Progenitor cell of endocrine pancreas (in vitro differentiated cells): ENCODE results near the gene DNAJA4. TPM values are rescaled to one million over a fixed set of nuclear protein-coding genes. Genes with fewer than 3 reads are reported as not detected.
A peak's percentile ranks its signal among the peaks of the same experiment; 100 is the strongest.

Source experiments
- DNase-seq: peaks from one replicate; pipeline ENCODE4 v3.0.0; 2021; ENCODE audit warnings: low spot score; ENCODE audit not compliant: unreplicated experiment
- H3K27ac Mint-ChIP-seq: 2 replicates; pipeline ENCODE4 v1.8.0; 2021; ENCODE audit warnings: mild to moderate bottlenecking, moderate library complexity, mixed read lengths
- H3K27me3 Mint-ChIP-seq: 2 replicates; pipeline ENCODE4 v1.8.0; 2021; ENCODE audit warnings: mixed read lengths
- H3K36me3 Mint-ChIP-seq: 2 replicates; pipeline ENCODE4 v1.8.0; 2022; ENCODE audit warnings: mixed read lengths; ENCODE audit not compliant: insufficient read depth
- H3K4me1 Mint-ChIP-seq: 2 replicates; pipeline ENCODE4 v1.8.0; 2021; ENCODE audit warnings: low read depth, mixed read lengths
- H3K4me3 Mint-ChIP-seq: 2 replicates; pipeline ENCODE4 v1.8.0; 2021; ENCODE audit warnings: low read depth, mild to moderate bottlenecking, moderate library complexity, mixed read lengths
- H3K9me3 Mint-ChIP-seq: 2 replicates; pipeline ENCODE4 v1.8.0; 2021; ENCODE audit warnings: low read depth, mixed read lengths
- total RNA-seq: library from RNA; stranded (reverse); gene quantifications from 2 replicates; pipeline ENCODE4 v1.2.1, GENCODE V29; 2021
- TF ChIP-seq, protein P1 (sequence below): fragments of 200-600 bp; sonication (generic); IDR thresholded peaks from one replicate; pipeline ENCODE4 v1.5.0; 2021; ENCODE audit warnings: antibody characterized with exemption, mild to moderate bottlenecking; ENCODE audit not compliant: unreplicated experiment

DNAJA4 gene
- total RNA-seq, 1 donor from 2014 or later: 4.8 TPM

DNA sequence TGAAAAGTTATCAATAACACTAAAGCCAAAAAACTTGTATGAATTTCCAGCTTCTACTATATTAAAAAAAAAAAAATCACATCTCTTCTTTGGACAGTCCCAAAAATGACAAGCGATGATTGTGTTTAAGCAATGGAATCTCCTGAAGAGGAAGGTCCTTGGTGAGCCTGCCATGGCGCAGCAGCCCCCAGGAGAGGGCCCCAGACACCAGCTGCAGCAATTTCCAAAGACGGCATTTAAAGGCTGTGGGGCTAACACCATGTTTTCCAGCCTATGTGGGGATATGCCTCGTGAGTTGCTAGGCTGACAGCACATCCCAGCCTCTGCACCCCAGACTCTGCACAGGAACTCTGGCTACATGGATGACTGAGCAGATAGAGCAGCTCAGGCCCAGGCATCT is 20.4 kb downstream of the DNAJA4 start:
- H3K36me3 Mint-ChIP-seq: peaks cover 7% of the 10 kb centered on the region
- DNase-seq: no peak
- H3K4me1 Mint-ChIP-seq: no peaks in the 10 kb centered on the region
- H3K9me3 Mint-ChIP-seq: no peaks in the 10 kb centered on the region
- no peak overlapping the region for H3K4me3 Mint-ChIP-seq
- TF ChIP-seq, protein P1, sequence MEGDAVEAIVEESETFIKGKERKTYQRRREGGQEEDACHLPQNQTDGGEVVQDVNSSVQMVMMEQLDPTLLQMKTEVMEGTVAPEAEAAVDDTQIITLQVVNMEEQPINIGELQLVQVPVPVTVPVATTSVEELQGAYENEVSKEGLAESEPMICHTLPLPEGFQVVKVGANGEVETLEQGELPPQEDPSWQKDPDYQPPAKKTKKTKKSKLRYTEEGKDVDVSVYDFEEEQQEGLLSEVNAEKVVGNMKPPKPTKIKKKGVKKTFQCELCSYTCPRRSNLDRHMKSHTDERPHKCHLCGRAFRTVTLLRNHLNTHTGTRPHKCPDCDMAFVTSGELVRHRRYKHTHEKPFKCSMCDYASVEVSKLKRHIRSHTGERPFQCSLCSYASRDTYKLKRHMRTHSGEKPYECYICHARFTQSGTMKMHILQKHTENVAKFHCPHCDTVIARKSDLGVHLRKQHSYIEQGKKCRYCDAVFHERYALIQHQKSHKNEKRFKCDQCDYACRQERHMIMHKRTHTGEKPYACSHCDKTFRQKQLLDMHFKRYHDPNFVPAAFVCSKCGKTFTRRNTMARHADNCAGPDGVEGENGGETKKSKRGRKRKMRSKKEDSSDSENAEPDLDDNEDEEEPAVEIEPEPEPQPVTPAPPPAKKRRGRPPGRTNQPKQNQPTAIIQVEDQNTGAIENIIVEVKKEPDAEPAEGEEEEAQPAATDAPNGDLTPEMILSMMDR: peak; percentile 28
- H3K27ac Mint-ChIP-seq: no peak overlapping the region
- H3K27me3 Mint-ChIP-seq: no peaks in the 10 kb centered on the region

GRCh38 chr15:78290222-78290621 is 25.9 kb downstream of the DNAJA4 start:
- H3K27ac Mint-ChIP-seq: no peak overlapping the region
- peaks cover 6% of the 10 kb centered on the region for H3K4me1 Mint-ChIP-seq
- TF ChIP-seq, protein P1: no peak
- no peak overlapping the region for H3K4me3 Mint-ChIP-seq
- no peak for DNase-seq
- H3K9me3 Mint-ChIP-seq: no peaks in the 10 kb centered on the region
- no peaks in the 10 kb centered on the region for H3K27me3 Mint-ChIP-seq
- peaks cover 8% of the 10 kb centered on the region for H3K36me3 Mint-ChIP-seq

DNA sequence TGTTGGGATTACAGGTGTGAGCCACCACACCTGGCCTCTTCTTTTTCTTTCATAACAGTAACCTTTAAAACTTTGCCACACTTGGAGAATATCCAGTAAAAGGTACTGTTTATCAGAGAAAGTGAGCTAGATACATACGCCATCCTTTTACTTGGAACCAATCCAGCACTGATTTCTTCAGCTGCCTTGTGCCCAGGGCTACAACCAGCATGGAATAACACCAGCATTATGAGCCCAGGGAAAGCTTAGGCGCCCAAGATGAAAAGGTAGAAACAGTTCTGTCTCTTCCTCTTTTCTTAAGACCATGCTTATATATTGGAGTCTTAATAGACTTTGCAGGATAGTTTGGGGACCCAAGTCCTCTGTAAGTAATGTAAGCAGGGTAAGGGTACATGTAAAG is 26.7 kb downstream of the DNAJA4 start:
- Mint-ChIP-seq H3K4me3 (no peak overlapping the region), H3K27me3 (no peaks in the 10 kb centered on the region), H3K4me1 (peaks cover 6% of the 10 kb centered on the region), H3K9me3 (no peaks in the 10 kb centered on the region), H3K27ac (no peak overlapping the region), H3K36me3 (peaks cover 7% of the 10 kb centered on the region)
- TF ChIP-seq, protein P1: no peak
- no peak for DNase-seq

DNA sequence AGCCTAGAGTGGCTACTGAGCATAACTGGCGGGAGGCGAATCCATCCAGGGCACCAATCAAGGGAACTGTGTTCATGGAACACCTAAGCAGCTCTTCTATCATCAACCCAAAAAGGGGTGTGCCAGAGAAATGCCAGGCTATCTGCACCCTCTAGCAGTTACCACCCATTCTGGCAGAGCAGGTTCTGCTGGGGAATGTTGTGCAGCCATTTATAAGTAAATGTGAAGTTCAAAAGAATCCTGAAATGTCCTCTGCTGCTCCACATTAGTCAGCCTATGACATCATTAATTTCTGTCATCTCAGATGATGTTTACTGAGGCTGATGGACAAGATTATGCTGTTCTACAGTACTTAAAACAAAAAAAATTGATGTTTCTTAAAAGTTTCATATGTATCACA is 27.3 kb downstream of the DNAJA4 start:
- Mint-ChIP-seq H3K4me1 (peaks cover 6% of the 10 kb centered on the region), H3K9me3 (no peaks in the 10 kb centered on the region), H3K27ac (no peak overlapping the region), H3K27me3 (no peaks in the 10 kb centered on the region), H3K4me3 (no peak overlapping the region), H3K36me3 (peaks cover 6% of the 10 kb centered on the region)
- TF ChIP-seq, protein P1: no peak
- DNase-seq: no peak

DNA sequence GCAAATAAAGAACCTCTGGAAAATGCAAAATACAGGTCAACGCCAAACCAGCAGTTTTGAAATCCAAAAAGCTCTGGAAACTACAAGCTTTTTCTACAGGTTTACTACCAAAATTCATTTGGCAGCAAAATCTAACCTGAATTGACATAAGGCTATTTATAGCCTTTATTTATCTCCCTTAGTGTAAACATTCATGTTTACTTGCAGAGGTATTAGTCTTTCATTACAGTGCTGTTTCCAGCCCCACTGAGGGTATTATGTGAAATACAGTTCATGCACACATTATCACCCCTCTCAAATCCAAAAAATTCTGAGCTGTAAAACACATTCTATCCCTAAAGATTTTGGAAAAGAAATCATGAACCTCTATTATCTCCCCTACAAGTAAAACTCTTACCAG is 27.9 kb downstream of the DNAJA4 start:
- DNase-seq: no peak
- no peaks in the 10 kb centered on the region for H3K27me3 Mint-ChIP-seq
- H3K9me3 Mint-ChIP-seq: no peaks in the 10 kb centered on the region
- peaks cover 5% of the 10 kb centered on the region for H3K36me3 Mint-ChIP-seq
- TF ChIP-seq, protein P1: no peak
- H3K4me3 Mint-ChIP-seq: no peak overlapping the region
- H3K4me1 Mint-ChIP-seq: peaks cover 6% of the 10 kb centered on the region
- H3K27ac Mint-ChIP-seq: no peak overlapping the region
